ENCODE data around the gene TDRD7. TPM values are rescaled to one million over a fixed set of nuclear protein-coding genes. Genes with fewer than 3 reads are reported as not detected.

TDRD7 gene
- polyA plus RNA-seq, 1 donor (not counting 4 experiments of a cell fraction or from before 2014, with no cell fraction given), result 10.5 TPM

DNA sequence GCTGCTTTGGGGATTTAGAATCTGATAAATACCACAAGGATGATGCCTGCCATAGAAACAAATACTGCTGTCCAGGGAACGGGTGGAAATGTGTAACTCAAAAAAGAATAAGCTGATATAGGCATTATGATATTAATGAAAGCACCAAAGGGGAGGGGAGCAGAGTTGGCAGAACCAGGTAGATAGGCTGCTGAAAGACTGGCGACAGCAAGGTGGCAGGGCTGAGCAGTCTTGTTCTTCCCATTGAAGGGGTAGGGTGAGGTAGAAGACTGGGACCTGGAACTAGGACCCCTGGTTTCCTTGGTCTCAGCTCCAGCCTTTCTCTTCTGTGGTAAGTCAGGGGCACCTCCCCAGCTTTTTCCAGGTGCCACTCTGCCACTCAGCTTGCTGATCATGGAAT, 58.2 kb downstream of the TDRD7 start:
- Histone ChIP-seq H3K9me3 (ENCODE audit: control insufficient read depth, low read depth, low read length) (no peaks in the 10 kb centered on the region), H3K4me1 (ENCODE audit: control insufficient read depth, extremely low read depth, insufficient read depth, low read length) (no peaks in the 10 kb centered on the region), H3K79me2 (ENCODE audit: control insufficient read depth, insufficient read depth, low read length) (no peaks in the 10 kb centered on the region), H4K20me1 (ENCODE audit: control insufficient read depth, extremely low read depth, insufficient read depth, low read length) (no peaks in the 10 kb centered on the region), H3K4me3 (ENCODE audit: control insufficient read depth in 2 of 3, extremely low read depth in 1 of 3, insufficient read depth in 2 of 3, low read depth in 1 of 3, low read length in 3 of 3) (no peak overlapping the region), H3K27me3 (ENCODE audit: control insufficient read depth, extremely low read depth, insufficient read depth, low read length) (no peaks in the 10 kb centered on the region), H3K9ac (ENCODE audit: control insufficient read depth, extremely low read depth, insufficient read depth, low read length) (no peak overlapping the region), H3K4me2 (ENCODE audit: control insufficient read depth, extremely low read depth, insufficient read depth, low read depth, low read length) (no peak overlapping the region), H3K9me1 (ENCODE audit: control insufficient read depth, extremely low read depth, insufficient read depth, low read length) (no peaks in the 10 kb centered on the region), H2AFZ (ENCODE audit: control insufficient read depth, low read length) (no peak overlapping the region), H3K27ac (ENCODE audit: control insufficient read depth, insufficient read depth, low read length) (no peak overlapping the region), H3K36me3 (ENCODE audit: control insufficient read depth in 2 of 2, extremely low read depth in 1 of 2, insufficient read depth in 2 of 2, low read length in 2 of 2) (no peaks in the 10 kb centered on the region)
- dilution Hi-C loops (cut with MboI; ENCODE audit: extremely low pct_ligation_motif_present, low sequenced_read_pairs), result no loop called here
- DNase-seq (ENCODE audit: low read depth, low spot score) (no peak), FAIRE-seq (no peak)
- TF ChIP-seq EZH2 (IDR thresholded peaks at IDR 0.05; ENCODE audit: low read length), result no peak
- TF ChIP-seq, protein P1, sequence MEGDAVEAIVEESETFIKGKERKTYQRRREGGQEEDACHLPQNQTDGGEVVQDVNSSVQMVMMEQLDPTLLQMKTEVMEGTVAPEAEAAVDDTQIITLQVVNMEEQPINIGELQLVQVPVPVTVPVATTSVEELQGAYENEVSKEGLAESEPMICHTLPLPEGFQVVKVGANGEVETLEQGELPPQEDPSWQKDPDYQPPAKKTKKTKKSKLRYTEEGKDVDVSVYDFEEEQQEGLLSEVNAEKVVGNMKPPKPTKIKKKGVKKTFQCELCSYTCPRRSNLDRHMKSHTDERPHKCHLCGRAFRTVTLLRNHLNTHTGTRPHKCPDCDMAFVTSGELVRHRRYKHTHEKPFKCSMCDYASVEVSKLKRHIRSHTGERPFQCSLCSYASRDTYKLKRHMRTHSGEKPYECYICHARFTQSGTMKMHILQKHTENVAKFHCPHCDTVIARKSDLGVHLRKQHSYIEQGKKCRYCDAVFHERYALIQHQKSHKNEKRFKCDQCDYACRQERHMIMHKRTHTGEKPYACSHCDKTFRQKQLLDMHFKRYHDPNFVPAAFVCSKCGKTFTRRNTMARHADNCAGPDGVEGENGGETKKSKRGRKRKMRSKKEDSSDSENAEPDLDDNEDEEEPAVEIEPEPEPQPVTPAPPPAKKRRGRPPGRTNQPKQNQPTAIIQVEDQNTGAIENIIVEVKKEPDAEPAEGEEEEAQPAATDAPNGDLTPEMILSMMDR (optimal IDR thresholded peaks at IDR 0.05 in 1 of 3, IDR thresholded peaks at IDR 0.05 in 1 of 3, conservative IDR thresholded peaks at IDR 0.05 in 1 of 3; ENCODE audit: extremely low read depth in 1 of 3, insufficient read depth in 2 of 3, low read length in 3 of 3), result peak; percentile 33 to 54 (median 42)

DNA sequence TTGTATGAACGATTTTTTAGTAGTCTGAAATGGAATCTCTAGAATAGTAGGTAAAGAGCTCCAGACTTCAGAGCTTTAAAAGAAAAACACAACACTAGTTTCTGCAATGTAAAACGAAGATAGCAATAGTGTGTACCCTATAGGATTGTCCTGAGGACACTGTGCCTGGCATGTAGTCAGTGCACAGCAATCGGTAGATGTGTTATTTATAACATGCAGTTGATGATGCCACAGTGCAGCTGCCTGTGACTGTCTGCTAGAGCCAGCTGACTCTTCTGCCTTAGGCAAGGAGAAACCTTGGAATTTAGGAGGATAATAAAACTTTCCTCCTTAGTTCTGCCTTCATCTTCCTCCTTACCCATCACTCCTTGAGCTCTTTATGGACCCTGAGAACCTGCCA, 61.8 kb downstream of the TDRD7 start:
- H3K9me3 ChIP-seq (ENCODE audit: control insufficient read depth, low read depth, low read length), result no peaks in the 10 kb centered on the region
- FAIRE-seq (no peak), DNase-seq (ENCODE audit: low read depth, low spot score) (no peak)
- H3K4me3 ChIP-seq (ENCODE audit: control insufficient read depth in 2 of 3, extremely low read depth in 1 of 3, insufficient read depth in 2 of 3, low read depth in 1 of 3, low read length in 3 of 3), result no peak overlapping the region
- TF ChIP-seq, protein P1 (optimal IDR thresholded peaks at IDR 0.05 in 1 of 3, IDR thresholded peaks at IDR 0.05 in 1 of 3, conservative IDR thresholded peaks at IDR 0.05 in 1 of 3; ENCODE audit: extremely low read depth in 1 of 3, insufficient read depth in 2 of 3, low read length in 3 of 3), result no peak
- TF ChIP-seq EZH2 (IDR thresholded peaks at IDR 0.05; ENCODE audit: low read length), result no peak
- no peaks in the 10 kb centered on the region for H3K36me3 ChIP-seq (ENCODE audit: control insufficient read depth in 2 of 2, extremely low read depth in 1 of 2, insufficient read depth in 2 of 2, low read length in 2 of 2)
- H4K20me1 ChIP-seq (ENCODE audit: control insufficient read depth, extremely low read depth, insufficient read depth, low read length), result no peaks in the 10 kb centered on the region
- H3K4me1 ChIP-seq (ENCODE audit: control insufficient read depth, extremely low read depth, insufficient read depth, low read length), result no peaks in the 10 kb centered on the region
- no peaks in the 10 kb centered on the region for H3K27me3 ChIP-seq (ENCODE audit: control insufficient read depth, extremely low read depth, insufficient read depth, low read length)
- no peak overlapping the region for H3K27ac ChIP-seq (ENCODE audit: control insufficient read depth, insufficient read depth, low read length)
- no peak overlapping the region for H3K4me2 ChIP-seq (ENCODE audit: control insufficient read depth, extremely low read depth, insufficient read depth, low read depth, low read length)
- H2AFZ ChIP-seq (ENCODE audit: control insufficient read depth, low read length), result no peak overlapping the region
- H3K9ac ChIP-seq (ENCODE audit: control insufficient read depth, extremely low read depth, insufficient read depth, low read length), result no peak overlapping the region
- dilution Hi-C loops (cut with MboI; ENCODE audit: extremely low pct_ligation_motif_present, low sequenced_read_pairs), result no loop called here
- H3K79me2 ChIP-seq (ENCODE audit: control insufficient read depth, insufficient read depth, low read length), result no peaks in the 10 kb centered on the region
- H3K9me1 ChIP-seq (ENCODE audit: control insufficient read depth, extremely low read depth, insufficient read depth, low read length), result no peaks in the 10 kb centered on the region

Measured in keratinocyte (primary cell).